Measurements from ENCODE around the gene EP400. TPM values are rescaled to one million over a fixed set of nuclear protein-coding genes. Genes with fewer than 3 reads are reported as not detected.

Gene EP400
- total and polyA plus RNA-seq, 2 of the 13 experiments (the other 11 are each of a cell fraction or from before 2014, with no cell fraction given): 4.9 to 5.0 TPM

DNA sequence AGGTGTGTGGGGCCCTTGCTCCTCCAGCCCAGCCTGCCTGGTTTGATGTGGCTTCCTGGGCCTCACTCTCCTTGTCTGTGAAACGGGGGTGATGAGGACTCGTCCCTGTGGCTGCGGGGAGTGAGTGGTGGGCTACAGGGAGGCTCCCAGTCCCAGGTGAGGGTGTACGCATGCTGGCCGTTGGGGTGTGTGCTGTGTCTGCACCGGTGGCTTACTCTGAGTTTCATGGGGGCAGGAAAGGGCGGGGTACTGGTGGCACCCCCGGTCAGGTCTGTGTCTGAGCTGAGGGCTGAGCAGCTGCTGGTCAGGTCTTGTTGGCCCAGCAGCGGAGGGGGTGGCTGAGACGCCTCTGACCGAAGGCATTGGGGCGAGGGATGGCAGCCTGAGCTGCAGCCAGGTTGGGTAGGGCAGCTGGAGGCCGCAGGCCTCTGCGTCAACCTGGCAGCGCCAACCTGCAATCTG is 44.1 kb upstream of the EP400 start:
- ChIA-PET POLR2A (no interaction called here), CTCF (ENCODE audit: low intra/inter-chr PET ratio, low total read pairs) (no interaction called here)
- FAIRE-seq (no peak), DNase-seq (ENCODE audit: low spot score) (no peak), ATAC-seq (no peak)
- H3K4me1 ChIP-seq (ENCODE audit: insufficient read depth, low read length): no peaks in the 10 kb centered on the region
- intact Hi-C loops (cut with micrococcal nuclease; ENCODE audit: unreplicated experiment) (no loop called here), in situ Hi-C loops (cut with HindIII; ENCODE audit: extremely low pct_ligation_motif_present, low pct_unique_long_range_greater_than_20kb) (no loop called here)
- H3K9ac ChIP-seq (ENCODE audit: insufficient read depth, low read depth, low read length): no peak overlapping the region
- 94% methylated on average over 6 of the region's 15 CpGs for WGBS (ENCODE audit: low lambda C conversion rate)
- no peak for TF ChIP-seq REL (CRISPR knock-in tag; conservative IDR thresholded peaks at IDR 0.05)
- TF ChIP-seq TEAD2 (CRISPR knock-in tag; IDR thresholded peaks at IDR 0.05): no peak
- no peak for TF ChIP-seq KDM2A (CRISPR knock-in tag; IDR thresholded peaks at IDR 0.05; ENCODE audit: borderline replicate concordance, low read depth)
- no peak for TF ChIP-seq ZBTB39 (CRISPR knock-in tag; IDR thresholded peaks at IDR 0.05)
- no peak for TF ChIP-seq KLF15 (CRISPR knock-in tag; IDR thresholded peaks at IDR 0.05; ENCODE audit: borderline replicate concordance)
- no peak for TF ChIP-seq GABPB1 (CRISPR knock-in tag; IDR thresholded peaks at IDR 0.05)
- TF ChIP-seq ZNF124 (CRISPR knock-in tag; IDR thresholded peaks at IDR 0.05): no peak
- no peak for TF ChIP-seq ZNF572 (CRISPR knock-in tag; IDR thresholded peaks at IDR 0.05)
- no peak for TF ChIP-seq HDAC6 (IDR thresholded peaks at IDR 0.05; ENCODE audit: low read depth, low read length)
- TF ChIP-seq CENPX (CRISPR knock-in tag; IDR thresholded peaks at IDR 0.05): no peak
- TF ChIP-seq ZSCAN20 (CRISPR knock-in tag; IDR thresholded peaks at IDR 0.05; ENCODE audit: borderline replicate concordance): no peak
- BruUV-seq (replicated peaks): no TSS peak
- no peak overlapping the region for H3K4me2 ChIP-seq (ENCODE audit: low read depth, low read length)
- H3K9me3 ChIP-seq (ENCODE audit: low read length): no peaks in the 10 kb centered on the region
- H3K79me2 ChIP-seq (ENCODE audit: insufficient read depth, low read length): peaks cover under 1% of the 10 kb centered on the region
- peaks cover 28% of the 10 kb centered on the region; the same call in 1 of the 2 replicates for H4K20me1 ChIP-seq (ENCODE audit: insufficient read depth, low read length)
- no peak overlapping the region for H3K27ac ChIP-seq (ENCODE audit: extremely low read length, insufficient read depth, low read length)
- H3K36me3 ChIP-seq (replicated peaks in 1 of 2; ENCODE audit: control insufficient read depth in 1 of 2, insufficient read depth in 2 of 2, low read length in 2 of 2): peaks cover 11 to 16% of the 10 kb centered on the region in 2 experiments; a peak in 4 of 5 replicates
- H3K27me3 ChIP-seq (ENCODE audit: control insufficient read depth in 1 of 2, insufficient read depth in 2 of 2, low read length in 2 of 2): no peaks in the 10 kb centered on the region
- no peak overlapping the region for H2AFZ ChIP-seq (ENCODE audit: low read length)
- no peak overlapping the region for H3K4me3 ChIP-seq (replicated peaks in 1 of 3; ENCODE audit: insufficient read depth in 1 of 3, low read depth in 2 of 3, low read length in 3 of 3)
